Mesenteric fat pad (tissue), 1 donor: ENCODE data around the gene MYO16. TPM values are rescaled to one million over a fixed set of nuclear protein-coding genes. Genes with fewer than 3 reads are reported as not detected.

Experiments used
- DNase-seq: peaks from one replicate; pipeline ENCODE4 v3.0.0-alpha.2; 2020; ENCODE audit warnings: low spot score
- total RNA-seq: library from RNA; stranded (reverse); fragmentation: NEBNext Ultra II Directional; extraction: Animal tissue kit (Norgen Biotek cat#: 25700); gene quantifications from one replicate; pipeline ENCODE4 v1.2.1, GENCODE V29; 2021
- donor health status: DM: yes; HTN: yes; CAD: no.

Gene MYO16
- total RNA-seq, 1 donor from 2014 or later: 0.67 TPM

DNA sequence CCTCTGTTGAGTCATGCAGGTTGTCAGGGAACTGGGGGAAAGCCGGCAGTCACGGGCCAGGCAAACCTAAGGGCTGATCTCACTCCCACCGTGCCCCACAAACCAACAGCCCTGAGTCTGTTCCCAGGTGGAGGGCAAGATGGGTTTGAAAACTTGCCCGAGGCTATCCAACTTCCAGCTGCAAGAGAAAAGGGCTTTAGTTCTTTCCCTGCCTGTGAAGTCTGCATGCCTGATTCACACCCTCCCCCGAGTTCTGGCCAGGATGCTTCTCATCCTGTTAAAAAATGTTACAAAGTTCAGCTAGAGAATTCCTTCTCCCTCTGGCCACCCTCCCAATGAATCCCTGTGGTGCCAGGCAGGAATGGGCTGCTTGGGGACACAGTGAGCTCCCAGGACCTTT, 33.1 kb downstream of the MYO16 start:
- no peak for DNase-seq

DNA sequence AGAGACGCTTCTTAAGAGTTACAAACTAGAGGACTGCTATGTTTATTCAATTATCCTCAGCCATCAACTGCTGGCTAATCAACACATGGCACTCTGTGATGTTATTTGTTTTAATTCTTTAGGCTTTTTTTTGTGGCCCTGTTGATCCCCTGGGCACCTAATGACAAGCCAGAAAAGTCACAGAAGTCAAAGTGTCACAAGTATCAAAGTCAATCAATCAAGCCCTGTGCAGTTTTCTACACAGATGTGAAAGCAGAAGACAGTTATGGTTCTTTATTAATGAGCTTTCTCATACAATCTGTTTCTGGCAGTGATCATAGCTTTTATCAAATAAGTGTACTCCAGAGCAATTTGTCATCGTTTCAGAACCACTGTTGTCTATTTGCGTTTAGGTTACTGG, 34.3 kb downstream of the MYO16 start:
- DNase-seq: no peak

DNA sequence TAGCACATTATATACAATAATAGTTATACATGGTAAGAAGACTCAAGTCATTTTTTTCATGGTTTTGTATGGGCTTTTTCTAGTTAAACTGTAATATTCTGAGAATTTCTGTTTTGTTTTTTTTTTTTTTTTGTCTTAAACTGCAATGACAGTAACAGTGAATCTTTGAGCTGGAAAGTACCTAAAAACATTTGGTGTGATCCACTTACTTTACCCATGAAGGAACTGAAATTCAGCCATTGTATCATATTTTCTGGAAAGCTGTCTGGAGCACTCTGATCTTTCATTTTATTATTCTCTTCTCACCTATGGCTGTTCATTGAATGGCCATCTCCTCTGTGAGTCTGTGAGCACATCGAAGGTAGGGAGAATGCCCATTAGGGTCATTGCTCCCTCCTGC, 37.8 kb downstream of the MYO16 start:
- no peak for DNase-seq

DNA sequence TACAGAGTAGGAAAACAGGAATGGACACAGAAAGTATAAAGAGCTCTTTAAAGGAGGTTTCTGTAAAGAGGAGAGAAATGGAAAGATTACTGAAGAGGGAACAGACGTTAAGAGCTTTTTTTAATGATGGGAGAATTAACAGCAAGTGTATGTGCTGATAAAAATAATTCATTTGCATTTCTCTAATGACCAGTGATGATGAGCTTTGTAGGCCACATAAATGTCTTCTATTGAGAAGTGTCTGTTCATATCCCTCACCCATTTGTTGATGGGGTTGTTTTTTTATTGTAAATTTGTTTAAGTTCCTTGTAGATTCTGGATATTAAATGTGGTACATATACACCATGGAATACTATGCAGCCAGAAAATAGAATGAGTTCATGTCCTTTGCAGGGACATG, 40.0 kb downstream of the MYO16 start:
- DNase-seq: no peak

DNA sequence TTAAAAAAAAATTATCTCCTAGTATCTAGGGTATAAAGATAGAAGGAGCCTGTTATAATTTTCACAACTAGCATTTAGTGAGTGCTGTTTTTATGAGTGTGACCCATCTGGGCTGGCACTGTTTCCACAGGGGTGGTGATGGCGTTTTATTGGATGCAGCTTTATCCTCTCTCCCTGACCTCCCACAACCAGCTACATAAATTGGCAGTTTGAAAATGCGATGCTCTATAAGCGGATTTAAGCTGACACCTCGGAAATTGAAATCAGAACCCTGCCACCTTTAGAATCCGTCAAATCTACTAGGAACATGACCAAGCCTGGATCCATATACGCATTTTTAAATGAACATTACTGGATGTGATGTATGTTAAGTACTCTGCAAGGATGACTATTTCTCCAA, 44.9 kb downstream of the MYO16 start:
- no peak for DNase-seq

DNA sequence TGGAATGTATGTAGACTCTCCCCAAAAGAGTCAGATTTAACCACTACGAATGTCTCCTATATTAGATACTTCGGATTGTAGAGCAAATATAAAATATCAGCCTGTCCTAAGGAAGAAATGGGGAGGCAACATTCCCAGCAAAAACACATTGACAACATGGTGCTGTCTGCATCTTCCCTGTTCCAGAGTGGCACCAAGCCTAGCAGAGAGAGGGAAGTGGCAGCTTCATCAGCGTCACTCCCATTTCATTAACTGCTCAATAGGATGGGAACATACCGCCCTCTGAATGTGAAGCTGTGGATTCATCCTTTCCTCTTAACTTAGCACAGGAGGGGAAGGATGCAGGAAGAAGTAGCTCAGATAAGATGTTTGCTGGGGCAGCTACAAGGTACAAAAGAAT, 45.4 kb downstream of the MYO16 start:
- no peak for DNase-seq

DNA sequence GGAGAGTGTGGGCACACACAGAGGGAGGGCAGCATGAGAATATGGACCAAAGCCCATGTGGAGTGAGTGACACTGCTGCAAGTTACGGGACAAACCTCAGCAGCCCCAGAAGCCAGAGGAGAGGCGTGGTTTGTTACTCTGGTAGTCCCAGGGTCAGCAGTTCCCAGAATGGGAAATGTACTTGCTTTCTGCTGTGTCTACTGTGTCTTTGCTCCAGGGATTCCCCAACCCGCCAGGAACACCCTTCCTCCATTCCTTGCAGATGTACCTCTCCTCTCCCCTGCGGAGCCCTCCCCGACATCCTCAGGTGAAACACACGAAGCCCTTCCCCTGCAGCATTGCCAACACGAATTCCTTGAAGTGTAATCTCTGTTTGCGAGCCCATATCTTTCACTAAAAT, 47.2 kb downstream of the MYO16 start:
- DNase-seq: no peak

DNA sequence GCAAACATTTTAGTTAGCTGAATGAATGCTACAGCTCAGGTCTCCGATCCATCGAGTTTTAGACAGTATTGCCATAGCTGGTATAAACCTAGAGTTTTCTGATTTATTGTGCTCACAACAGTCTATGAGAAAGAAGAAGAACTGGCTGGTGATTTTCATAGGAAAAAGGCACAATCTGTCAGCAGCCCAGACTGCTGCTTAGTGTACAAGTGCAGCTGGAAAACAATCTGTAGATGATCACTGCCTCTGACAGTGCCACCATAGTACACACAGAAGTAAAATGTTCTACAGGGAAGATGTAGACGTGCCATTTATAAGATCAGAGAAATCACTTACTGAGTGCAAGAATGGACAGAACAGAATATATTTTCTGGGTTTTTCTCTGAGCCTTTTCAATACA, 48.4 kb downstream of the MYO16 start:
- no peak for DNase-seq

DNA sequence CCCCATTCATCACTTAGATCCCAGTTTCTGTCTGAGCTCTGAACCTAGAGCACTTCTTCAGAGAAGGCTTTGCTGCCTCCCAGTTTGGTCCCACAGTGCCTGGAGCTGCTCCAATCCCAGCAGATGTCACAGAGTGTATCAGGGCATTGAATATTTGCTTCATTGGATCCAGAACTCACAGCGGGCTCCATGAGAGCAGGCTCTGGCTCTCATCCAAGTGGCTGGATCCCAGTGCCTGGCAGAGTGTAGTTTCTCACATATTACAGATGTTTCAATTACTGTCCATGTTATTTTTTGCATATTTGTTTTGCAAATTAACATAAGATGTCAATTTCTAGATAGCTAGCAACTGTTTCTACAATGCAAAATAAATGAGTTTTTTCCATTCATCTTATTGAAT, 50.6 kb downstream of the MYO16 start:
- DNase-seq: no peak

DNA sequence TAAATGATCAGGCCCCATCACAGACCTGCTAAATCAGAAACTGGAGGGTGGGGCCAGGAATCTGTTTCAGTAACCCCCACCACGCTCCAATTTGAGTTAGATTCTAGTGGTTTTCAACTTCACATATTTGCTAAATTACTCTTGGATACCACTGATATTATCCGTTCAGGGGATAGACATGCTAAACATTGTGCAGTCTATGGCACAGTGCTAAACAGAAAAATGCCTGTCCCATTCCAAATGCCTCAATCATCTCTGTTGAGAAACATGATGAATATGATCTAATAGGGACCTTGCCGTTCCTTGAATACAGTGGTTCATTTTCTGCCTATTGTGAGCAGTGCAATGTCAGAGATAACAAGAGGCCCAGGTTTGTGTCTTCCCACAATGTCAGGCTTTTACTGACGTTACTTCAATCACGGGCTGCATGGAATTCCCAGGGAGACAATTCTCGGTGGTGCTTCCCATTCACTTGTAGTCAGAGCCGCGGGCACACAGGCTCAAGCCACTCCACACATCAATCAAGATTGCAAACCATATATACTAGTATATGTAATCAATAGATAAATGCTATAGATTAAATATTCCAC, 52.7 kb downstream of the MYO16 start:
- no peak for DNase-seq

DNA sequence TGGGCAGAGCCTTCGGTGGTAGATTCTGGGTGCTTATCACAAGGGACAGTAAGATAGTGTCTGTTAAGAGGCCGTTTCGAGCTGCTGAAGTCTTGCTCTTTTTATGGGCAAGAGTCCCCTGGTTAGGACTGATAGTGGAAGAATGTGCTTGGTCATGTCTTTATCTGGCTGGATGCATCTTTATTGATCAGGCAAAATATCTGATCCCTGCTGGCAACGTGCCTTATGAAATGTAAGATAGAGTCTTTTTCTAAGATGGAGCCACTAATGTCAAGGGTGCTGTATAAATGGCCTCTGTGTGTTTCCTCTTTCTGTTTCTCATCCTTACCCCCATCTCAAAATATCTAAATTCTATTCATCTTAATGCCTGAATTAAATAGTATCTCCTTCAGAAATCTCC, 53.3 kb downstream of the MYO16 start:
- DNase-seq: no peak

DNA sequence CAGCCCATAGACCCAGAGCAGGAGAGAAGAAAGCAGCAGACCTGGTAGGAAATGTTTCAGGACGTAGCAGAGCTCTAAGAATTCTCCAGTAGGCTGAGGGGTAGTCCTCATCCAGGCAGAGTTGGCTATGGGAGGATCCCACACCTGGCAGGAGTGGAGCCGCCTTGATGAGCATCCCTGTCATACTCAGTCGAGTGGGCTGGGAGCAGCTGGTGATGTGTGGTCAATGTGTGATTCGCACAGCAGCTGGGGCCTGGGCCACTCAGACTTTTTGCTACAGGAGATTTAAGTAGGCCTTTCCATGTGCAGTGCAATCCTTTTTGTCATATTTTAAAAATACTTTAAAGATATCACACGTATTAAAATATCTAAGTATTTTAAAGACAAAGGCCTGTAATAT, 56.6 kb downstream of the MYO16 start:
- no peak for DNase-seq

DNA sequence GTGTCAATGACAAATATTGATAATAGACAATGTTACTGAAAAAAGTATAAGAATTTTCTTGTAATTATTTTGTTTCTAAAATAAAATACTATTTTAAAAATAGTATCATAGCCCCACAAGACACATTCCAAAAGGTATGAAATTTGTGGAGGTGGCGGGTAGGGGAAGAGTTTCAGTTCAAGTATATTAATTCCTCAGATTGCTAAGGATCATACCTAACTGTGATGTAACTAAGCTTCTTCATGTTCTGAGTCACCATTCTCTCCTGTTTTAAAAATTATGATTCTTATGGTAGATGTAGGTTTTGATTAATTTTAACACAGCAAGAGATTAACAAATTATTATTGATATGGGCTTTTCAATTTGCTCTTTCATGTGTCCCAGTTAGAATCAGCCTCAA, 61.3 kb downstream of the MYO16 start:
- DNase-seq: no peak

DNA sequence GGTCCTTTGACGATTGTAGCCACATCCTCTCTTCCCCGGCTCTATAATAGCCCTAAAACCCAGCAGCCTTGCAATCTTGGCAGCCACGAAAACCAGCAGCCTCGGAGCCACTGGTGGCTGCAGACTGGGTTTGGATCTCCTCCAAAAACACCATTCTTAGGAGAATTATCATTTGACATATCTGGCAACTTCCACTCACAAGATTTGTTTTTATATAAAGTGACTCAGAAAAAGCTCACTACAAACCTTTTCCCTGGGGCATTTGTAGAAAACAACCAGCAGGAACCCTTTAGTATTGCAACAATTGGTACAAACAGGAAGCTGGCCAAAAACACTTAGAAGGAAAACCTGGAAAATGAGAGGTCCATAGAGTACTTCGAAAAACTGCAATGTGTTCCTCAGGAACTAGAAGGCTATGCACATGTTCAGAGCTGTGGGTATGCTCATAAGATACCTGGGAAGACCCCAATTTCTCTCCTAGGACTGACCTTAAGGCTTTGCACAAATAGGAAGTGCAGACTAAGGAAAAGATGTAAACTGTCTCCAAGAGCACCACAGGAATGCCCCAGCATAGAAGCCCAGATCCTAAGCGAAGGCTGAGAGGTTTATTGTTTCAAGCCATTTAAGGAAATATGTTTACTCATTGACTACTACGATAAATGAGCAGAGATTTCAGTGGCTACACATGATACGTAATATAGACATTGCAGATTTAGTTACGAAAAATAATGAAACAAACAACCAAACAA, 71.2 kb downstream of the MYO16 start:
- no peak for DNase-seq

DNA sequence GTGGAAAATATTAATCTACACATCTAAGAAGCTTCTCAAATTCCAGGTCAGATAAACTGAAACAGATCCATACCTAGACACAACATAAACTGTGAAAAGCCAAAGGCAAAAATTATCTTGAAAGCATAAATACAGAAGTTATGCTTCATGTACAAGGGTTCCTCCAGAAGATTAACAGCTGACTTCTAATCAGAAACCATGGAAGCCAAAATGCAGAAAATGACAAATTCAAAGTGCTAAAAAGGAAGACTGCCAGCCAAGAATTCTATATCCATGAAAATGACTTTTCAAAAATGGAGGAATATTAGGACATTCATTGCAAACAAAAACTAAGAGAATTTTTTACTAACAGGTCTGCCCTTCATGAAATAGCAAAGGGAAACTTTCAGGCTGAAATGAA, 72.8 kb downstream of the MYO16 start:
- no peak for DNase-seq

DNA sequence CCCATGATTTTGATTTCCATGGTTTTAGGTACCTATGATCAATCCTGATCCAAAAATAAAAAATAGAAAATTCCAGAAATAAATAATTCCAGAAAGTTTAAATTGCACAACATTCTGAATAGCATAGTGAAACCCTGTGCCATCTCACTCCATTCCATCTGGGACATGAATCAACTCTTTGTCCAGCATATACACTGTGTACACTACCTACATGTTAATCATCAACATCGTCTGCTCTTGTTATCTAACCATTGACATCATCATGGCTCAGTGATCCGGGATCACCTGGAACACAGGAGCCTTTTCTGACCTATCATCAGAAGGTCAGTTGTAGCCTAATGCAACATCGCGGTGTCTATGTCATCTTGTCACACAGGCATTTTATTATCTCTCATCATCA, 75.6 kb downstream of the MYO16 start:
- DNase-seq: no peak

DNA sequence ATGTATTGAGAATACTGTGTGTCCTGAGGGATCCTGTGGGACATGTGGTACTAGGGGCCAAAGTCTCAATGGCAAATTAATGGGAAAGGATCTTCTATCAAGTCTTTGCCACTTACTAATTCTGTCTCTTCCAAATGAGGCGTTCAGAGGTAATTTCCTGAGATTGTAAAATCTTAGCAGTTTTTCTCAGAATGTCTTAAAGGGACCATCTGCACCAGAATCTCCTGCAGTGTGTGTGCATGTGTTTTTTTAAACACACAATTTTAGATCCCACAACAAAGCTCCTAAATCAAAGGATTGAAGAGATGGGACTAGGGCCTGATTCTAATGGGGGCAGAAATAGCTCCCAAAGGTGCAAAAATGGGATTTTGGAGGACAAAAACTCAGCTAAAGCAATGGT, 78.2 kb downstream of the MYO16 start:
- no peak for DNase-seq

DNA sequence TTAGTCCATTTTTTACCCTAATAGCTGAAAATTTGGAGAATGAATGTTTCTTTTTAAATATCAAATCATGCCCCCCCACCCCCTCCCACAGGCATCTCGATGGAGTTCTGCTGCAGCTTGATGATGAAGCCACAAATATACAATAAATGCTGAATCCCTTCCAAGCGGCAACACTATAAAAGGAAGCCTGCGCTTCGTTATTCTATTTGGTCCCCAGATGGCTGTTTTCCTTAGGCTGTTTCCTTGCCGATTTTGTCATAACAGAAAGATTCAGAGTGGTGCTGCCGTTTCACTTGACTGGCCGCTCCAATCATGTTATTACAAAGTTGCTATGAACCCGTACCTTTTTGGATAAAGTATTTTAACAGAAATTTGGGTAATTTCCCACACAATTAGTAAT, 79.5 kb downstream of the MYO16 start:
- no peak for DNase-seq

DNA sequence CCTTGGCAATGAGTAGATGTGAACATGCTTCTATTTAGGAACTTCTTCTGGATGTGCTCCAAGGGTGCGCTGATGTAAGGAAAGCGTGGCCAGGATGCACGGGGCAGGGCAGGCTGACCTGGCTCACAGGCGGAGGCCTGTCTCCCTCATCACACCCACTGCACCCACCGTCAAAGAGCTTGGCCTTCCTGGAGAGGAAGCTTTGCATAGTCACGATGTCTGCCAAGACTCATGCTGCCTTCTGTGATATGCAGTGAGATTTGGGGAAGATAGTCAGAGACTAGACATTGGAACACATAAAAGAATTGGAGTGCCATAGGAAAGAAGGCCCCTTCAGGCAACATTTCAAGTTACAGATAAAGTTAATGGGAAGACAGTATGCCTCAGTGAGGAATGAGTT, 82.0 kb downstream of the MYO16 start:
- no peak for DNase-seq

DNA sequence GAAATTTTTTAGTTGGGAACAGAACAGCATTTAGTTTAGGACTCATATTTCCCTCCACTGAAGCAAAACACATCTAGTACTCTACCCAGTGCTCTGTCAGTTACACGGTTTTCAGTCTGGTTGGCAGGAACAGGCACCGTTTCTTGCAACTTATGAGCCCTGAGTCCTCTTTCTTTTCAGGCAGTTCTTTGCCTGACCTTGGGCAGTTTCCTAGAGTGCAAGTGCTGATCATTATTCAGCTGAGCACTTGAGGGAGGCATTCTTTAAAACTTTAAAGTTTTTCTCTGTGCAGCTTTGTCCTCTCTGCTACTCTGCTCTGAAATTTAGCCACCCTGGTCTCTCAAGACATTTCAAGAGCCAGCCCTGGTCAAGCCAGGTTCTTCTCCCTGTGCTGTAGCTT, 96.1 kb downstream of the MYO16 start:
- no peak for DNase-seq

DNA sequence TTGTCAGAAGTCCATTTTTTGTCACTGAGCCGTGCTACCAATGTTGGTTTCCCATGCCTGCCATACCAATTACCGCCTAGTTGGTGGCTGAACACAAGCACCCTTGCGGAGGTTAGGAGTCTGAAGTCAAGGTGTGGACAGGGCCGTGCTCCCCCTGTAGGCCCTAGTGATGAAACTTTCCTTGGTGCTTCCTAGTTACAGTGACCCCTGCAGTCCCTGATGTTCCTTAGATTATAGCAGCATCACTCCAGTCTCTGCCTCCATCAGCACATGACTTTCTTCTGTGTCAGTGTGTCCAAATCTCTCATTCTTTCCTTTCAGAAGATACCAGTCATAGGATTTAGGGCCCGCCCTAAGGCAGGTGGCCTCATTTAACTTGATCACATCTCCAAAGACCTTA, 99.0 kb downstream of the MYO16 start:
- no peak for DNase-seq

DNA sequence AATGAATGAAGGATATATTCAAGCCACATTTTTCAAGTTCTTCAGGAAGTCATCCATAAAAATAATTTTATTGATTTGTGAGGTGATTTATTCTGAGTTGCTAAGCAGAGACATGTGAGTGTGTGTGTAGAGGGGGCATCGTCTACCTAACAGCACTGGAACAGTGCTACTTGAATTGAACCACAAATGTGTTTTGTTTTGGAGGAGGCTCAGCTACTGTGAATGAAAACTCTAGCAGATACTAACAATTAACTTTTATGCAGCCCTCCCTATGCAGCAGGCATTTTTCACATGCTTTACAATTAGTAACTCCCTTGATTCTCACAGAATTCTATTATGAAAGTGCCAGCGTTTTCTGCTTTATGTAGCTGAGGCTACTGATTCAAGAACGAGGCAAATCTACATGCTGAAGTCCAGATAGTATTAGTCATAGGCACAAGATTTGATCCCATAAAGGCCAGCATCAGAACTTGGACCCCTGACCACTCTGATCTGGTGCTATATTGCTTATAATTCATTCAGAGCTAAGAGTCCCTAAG, 103.7 kb downstream of the MYO16 start:
- DNase-seq: no peak

DNA sequence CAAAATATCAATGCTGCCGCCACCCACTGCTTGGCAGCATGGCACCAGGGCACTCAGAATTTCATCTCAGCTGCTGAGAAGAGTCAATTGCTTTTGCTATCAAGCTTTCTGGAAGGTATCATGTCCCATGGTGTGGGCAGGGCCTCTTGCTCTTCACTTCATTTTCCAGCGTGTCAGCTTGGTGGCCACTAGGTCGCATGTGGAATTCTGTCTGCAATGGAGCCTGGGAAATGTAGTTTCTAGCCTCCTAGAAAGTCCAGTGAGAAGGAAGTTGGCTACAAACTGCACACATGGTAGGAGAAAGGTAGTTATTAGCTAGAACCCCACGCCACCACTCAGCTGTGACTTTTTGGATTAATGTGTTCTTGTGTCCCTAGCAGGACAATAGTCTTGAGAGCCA, 105.3 kb downstream of the MYO16 start:
- no peak for DNase-seq
